H9 (cell line): Measurements from ENCODE around the gene THSD7B. TPM values are rescaled to one million over a fixed set of nuclear protein-coding genes. Genes with fewer than 3 reads are reported as not detected.

Experiments
- DNase-seq: peaks from one replicate; pipeline ENCODE4 v3.0.0-alpha.2; 2017
- H2AFZ ChIP-seq: one replicate; pipeline ENCODE4 v1.6.1; 2013; ENCODE audit warnings: mild to moderate bottlenecking, low read length, control low read depth, moderate library complexity
- H2AK5ac ChIP-seq: 2 replicates; pipeline ENCODE4 v1.6.1; 2013; ENCODE audit warnings: low read length, control low read depth, mixed read lengths; ENCODE audit not compliant: insufficient read length
- H2BK120ac ChIP-seq: one replicate; pipeline ENCODE4 v1.6.1; 2013; ENCODE audit warnings: low read depth, mild to moderate bottlenecking, low read length, control low read depth, inconsistent platforms; ENCODE audit not compliant: poor library complexity, severe bottlenecking
- H2BK12ac ChIP-seq: 2 replicates; pipeline ENCODE4 v1.6.1; 2013; ENCODE audit warnings: low read length, control low read depth, mixed read lengths, low read depth; ENCODE audit not compliant: insufficient read length
- H2BK15ac ChIP-seq: 2 replicates; pipeline ENCODE4 v1.6.1; 2013; ENCODE audit warnings: low read depth, low read length, control low read depth
- H2BK20ac ChIP-seq: one replicate; pipeline ENCODE4 v1.6.1; 2013; ENCODE audit warnings: low read depth, mild to moderate bottlenecking, low read length, control low read depth, inconsistent platforms; ENCODE audit not compliant: poor library complexity, severe bottlenecking
- H2BK5ac ChIP-seq: 2 replicates; pipeline ENCODE4 v1.6.1; 2013; ENCODE audit warnings: low read length, control low read depth, mixed read lengths; ENCODE audit not compliant: insufficient read length
- H3K14ac ChIP-seq: 2 replicates; pipeline ENCODE4 v1.6.1; 2013; ENCODE audit warnings: low read length, control low read depth; ENCODE audit not compliant: insufficient read depth
- H3K18ac ChIP-seq: 2 replicates; pipeline ENCODE4 v1.6.1; 2013; ENCODE audit warnings: low read depth, mild to moderate bottlenecking, mixed read lengths, low read length, control low read depth; ENCODE audit not compliant: insufficient read length
- H3K23ac ChIP-seq: 2 replicates; pipeline ENCODE4 v1.6.1; 2013; ENCODE audit warnings: low read length, control low read depth, mixed read lengths, low read depth; ENCODE audit not compliant: insufficient read length
- H3K23me2 ChIP-seq: 2 replicates; pipeline ENCODE4 v1.6.1; 2013; ENCODE audit warnings: low read depth, mild to moderate bottlenecking, mixed read lengths, low read length, control low read depth; ENCODE audit not compliant: insufficient read length, poor library complexity, severe bottlenecking
- H3K27ac ChIP-seq: 2 replicates; pipeline ENCODE4 v1.5.1; 2013; ENCODE audit warnings: low read length, control low read depth, mixed read lengths, low read depth; ENCODE audit not compliant: insufficient read length
- H3K27me3 ChIP-seq: 2 replicates; pipeline ENCODE4 v1.6.1; 2013; ENCODE audit warnings: low read length, control low read depth, inconsistent platforms; ENCODE audit not compliant: insufficient read depth
- H3K4ac ChIP-seq: 2 replicates; pipeline ENCODE4 v1.6.1; 2013; ENCODE audit warnings: low read depth, mild to moderate bottlenecking, control low read depth, inconsistent platforms, low read length, moderate library complexity
- H3K4me1 ChIP-seq: 2 replicates; pipeline ENCODE4 v1.6.1; 2013; ENCODE audit warnings: low read length, control low read depth, inconsistent platforms; ENCODE audit not compliant: insufficient read depth
- H3K4me2 ChIP-seq: 2 replicates; pipeline ENCODE4 v1.6.1; 2013; ENCODE audit warnings: low read length, control low read depth, mixed read lengths; ENCODE audit not compliant: insufficient read length, insufficient read depth
- H3K56ac ChIP-seq: 2 replicates; pipeline ENCODE4 v1.6.1; 2013; ENCODE audit warnings: low read depth, mild to moderate bottlenecking, mixed read lengths, low read length, control low read depth; ENCODE audit not compliant: insufficient read length
- H3K79me1 ChIP-seq: 2 replicates; pipeline ENCODE4 v1.6.1; 2013; ENCODE audit warnings: low read depth, mild to moderate bottlenecking, moderate library complexity, low read length, control low read depth, inconsistent platforms; ENCODE audit not compliant: insufficient read depth, poor library complexity, severe bottlenecking
- H3K79me2 ChIP-seq: 2 replicates; pipeline ENCODE4 v1.6.1; 2013; ENCODE audit warnings: low read length, control low read depth, inconsistent platforms; ENCODE audit not compliant: insufficient read depth
- H3K9ac ChIP-seq: 2 replicates; pipeline ENCODE4 v1.6.1; 2013; ENCODE audit warnings: low read length, control low read depth, mixed read lengths; ENCODE audit not compliant: insufficient read length; ENCODE audit errors: extremely low read depth
- H3K9me3 ChIP-seq: one replicate; pipeline ENCODE4 v1.6.1; 2013; ENCODE audit warnings: low read depth, low read length, inconsistent platforms; ENCODE audit not compliant: control insufficient read depth
- H3T11ph ChIP-seq: one replicate; pipeline ENCODE4 v1.6.1; 2013; ENCODE audit warnings: mild to moderate bottlenecking, low read length, control low read depth, inconsistent platforms
- H4K20me1 ChIP-seq: one replicate; pipeline ENCODE4 v1.6.1; 2013; ENCODE audit not compliant: control insufficient read depth, insufficient read length, insufficient read depth
- H4K5ac ChIP-seq: 2 replicates; pipeline ENCODE4 v1.6.1; 2013; ENCODE audit warnings: low read depth, mild to moderate bottlenecking, mixed read lengths, low read length, control low read depth; ENCODE audit not compliant: insufficient read length
- H4K8ac ChIP-seq: replicated peaks from 2 replicates; pipeline ENCODE4 v1.6.1; 2013; ENCODE audit warnings: low read length, control low read depth, mixed read lengths, low read depth; ENCODE audit not compliant: insufficient read length
- H4K91ac ChIP-seq: 2 replicates; pipeline ENCODE4 v1.6.1; 2013; ENCODE audit warnings: low read depth, mild to moderate bottlenecking, moderate library complexity, mixed read lengths, low read length, control low read depth; ENCODE audit not compliant: insufficient read length
- H3K27ac Mint-ChIP-seq, 3 experiments: 2 replicates in 2 of 3; 3 replicates in 1 of 3; pipeline ENCODE4 v1.8.0; 2020 to 2021; ENCODE audit warnings: mixed read lengths in 3 of 3, mild to moderate bottlenecking in 1 of 3, moderate library complexity in 1 of 3
- H3K27me3 Mint-ChIP-seq: 2 replicates; pipeline ENCODE4 v1.8.0; 2021; ENCODE audit warnings: low read depth, mild to moderate bottlenecking, moderate library complexity, mixed read lengths
- H3K36me3 Mint-ChIP-seq, 3 experiments: 2 replicates in 2 of 3; 3 replicates in 1 of 3; pipeline ENCODE4 v1.8.0; 2020 to 2021; ENCODE audit warnings: low read depth in 3 of 3, mixed read lengths in 3 of 3; ENCODE audit not compliant: insufficient read depth in 1 of 3
- H3K4me1 Mint-ChIP-seq, 2 experiments: 2 replicates each; pipeline ENCODE4 v1.8.0; 2020; ENCODE audit warnings: mixed read lengths in 2 of 2
- H3K4me3 Mint-ChIP-seq, 2 experiments: 2 replicates in 1 of 2; 3 replicates in 1 of 2; pipeline ENCODE4 v1.8.0; 2020 to 2021; ENCODE audit warnings: mild to moderate bottlenecking in 2 of 2, mixed read lengths in 2 of 2, moderate library complexity in 1 of 2
- H3K9me3 Mint-ChIP-seq, 2 experiments: 2 replicates in 1 of 2; 3 replicates in 1 of 2; pipeline ENCODE4 v1.8.0; 2020; ENCODE audit warnings: mild to moderate bottlenecking in 2 of 2, mixed read lengths in 2 of 2, moderate library complexity in 1 of 2
- WGBS: extraction: QIAGEN DNeasy Blood & Tissue Kit; methylation state at CpG from one replicate; pipeline ENCODE4 v1.1.7; 2013; ENCODE audit warnings: missing lambda C conversion rate, low lambda C conversion rate, mixed read lengths; ENCODE audit not compliant: insufficient read length; ENCODE audit errors: extremely low coverage; 5-methylcytosine and 5-hydroxymethylcytosine counted together
- total RNA-seq: library from RNA; stranded (reverse); gene quantifications from 2 replicates; pipeline ENCODE4 v1.2.1, GENCODE V29; 2021
- TF ChIP-seq, protein P1 (sequence below): fragments of 200-600 bp; sonication (generic); conservative IDR thresholded peaks from 3 replicates; pipeline ENCODE4 v1.8.0; 2021; ENCODE audit warnings: antibody characterized with exemption, mild to moderate bottlenecking

Gene THSD7B
- total RNA-seq, 1 experiment from 2014 or later, result 0.85 TPM

DNA sequence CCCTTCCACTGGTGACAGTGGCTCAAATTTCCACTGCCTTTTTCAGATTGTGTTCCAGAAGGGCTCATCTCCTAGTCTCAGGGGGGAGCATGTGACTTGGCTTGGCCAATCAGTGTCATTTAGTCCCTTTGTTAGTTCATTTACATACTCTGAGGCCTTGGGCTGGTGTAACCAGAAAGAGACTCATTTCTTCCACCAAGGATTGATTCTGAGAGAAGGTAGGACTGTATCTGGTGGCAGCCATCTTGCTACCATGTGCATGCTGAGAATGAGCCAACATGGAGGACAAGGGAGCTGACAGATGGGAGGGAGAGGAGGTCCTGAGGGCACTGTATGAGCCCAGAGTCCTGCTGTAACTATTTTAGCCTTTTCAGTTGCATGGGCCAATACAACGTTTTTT is 191.7 kb downstream of the THSD7B start:
- no peak overlapping the region for H2BK20ac ChIP-seq
- no peaks in the 10 kb centered on the region for H3K79me2 ChIP-seq
- H2AK5ac ChIP-seq, result no peak overlapping the region
- Mint-ChIP-seq H3K36me3 (no peaks in the 10 kb centered on the region), H3K4me1 (no peaks in the 10 kb centered on the region), H3K9me3 (no peaks in the 10 kb centered on the region), H3K27me3 (no peaks in the 10 kb centered on the region), H3K4me3 (no peak overlapping the region), H3K27ac (no peak overlapping the region)
- H3K9ac ChIP-seq, result no peak overlapping the region
- H3K23me2 ChIP-seq, result no peaks in the 10 kb centered on the region
- no peak overlapping the region for H3K14ac ChIP-seq
- no peaks in the 10 kb centered on the region for H3K79me1 ChIP-seq
- no peaks in the 10 kb centered on the region for H3K4me1 ChIP-seq
- WGBS, result no CpG with 5 or more reads among the region's 1 CpG
- H3K27ac ChIP-seq, result no peak overlapping the region
- H3K9me3 ChIP-seq, result no peaks in the 10 kb centered on the region
- no peak overlapping the region for H3K56ac ChIP-seq
- no peak overlapping the region for H3K4ac ChIP-seq
- H3K27me3 ChIP-seq, result no peaks in the 10 kb centered on the region
- no peak overlapping the region for H2BK120ac ChIP-seq
- TF ChIP-seq, protein P1, sequence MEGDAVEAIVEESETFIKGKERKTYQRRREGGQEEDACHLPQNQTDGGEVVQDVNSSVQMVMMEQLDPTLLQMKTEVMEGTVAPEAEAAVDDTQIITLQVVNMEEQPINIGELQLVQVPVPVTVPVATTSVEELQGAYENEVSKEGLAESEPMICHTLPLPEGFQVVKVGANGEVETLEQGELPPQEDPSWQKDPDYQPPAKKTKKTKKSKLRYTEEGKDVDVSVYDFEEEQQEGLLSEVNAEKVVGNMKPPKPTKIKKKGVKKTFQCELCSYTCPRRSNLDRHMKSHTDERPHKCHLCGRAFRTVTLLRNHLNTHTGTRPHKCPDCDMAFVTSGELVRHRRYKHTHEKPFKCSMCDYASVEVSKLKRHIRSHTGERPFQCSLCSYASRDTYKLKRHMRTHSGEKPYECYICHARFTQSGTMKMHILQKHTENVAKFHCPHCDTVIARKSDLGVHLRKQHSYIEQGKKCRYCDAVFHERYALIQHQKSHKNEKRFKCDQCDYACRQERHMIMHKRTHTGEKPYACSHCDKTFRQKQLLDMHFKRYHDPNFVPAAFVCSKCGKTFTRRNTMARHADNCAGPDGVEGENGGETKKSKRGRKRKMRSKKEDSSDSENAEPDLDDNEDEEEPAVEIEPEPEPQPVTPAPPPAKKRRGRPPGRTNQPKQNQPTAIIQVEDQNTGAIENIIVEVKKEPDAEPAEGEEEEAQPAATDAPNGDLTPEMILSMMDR, result no peak
- no peak overlapping the region for H2BK15ac ChIP-seq
- H3K18ac ChIP-seq, result no peak overlapping the region
- no peak overlapping the region for H2BK12ac ChIP-seq
- no peak overlapping the region for H4K8ac ChIP-seq
- no peak overlapping the region for H4K5ac ChIP-seq
- no peak overlapping the region for H4K91ac ChIP-seq
- no peak overlapping the region for H3T11ph ChIP-seq
- no peak overlapping the region for H2AFZ ChIP-seq
- no peak overlapping the region for H2BK5ac ChIP-seq
- no peak overlapping the region for H3K23ac ChIP-seq
- DNase-seq, result no peak
- H3K4me2 ChIP-seq, result no peak overlapping the region
- no peaks in the 10 kb centered on the region for H4K20me1 ChIP-seq
